Endometrial microvascular endothelial cells (primary cell): Measurements from ENCODE around the gene NSUN5. TPM values are rescaled to one million over a fixed set of nuclear protein-coding genes. Genes with fewer than 3 reads are reported as not detected.
"Not testable (repeated sequence)": the region's sequence is repeated elsewhere in the genome, so short reads cannot be mapped to it uniquely, and the experiment has no call there.

Experiments
- in situ Hi-C: cut with HindIII; loops from 2 replicates; pipeline ENCODE4 v1.10.0; 2017; ENCODE audit warnings: low sequenced_read_pairs, low pct_unique_long_range_greater_than_20kb; ENCODE audit errors: inconsistent ontology term
- total RNA-seq: library from RNA; depleted of rRNA; stranded (reverse); fragments of >200 nt; gene quantifications from one replicate; pipeline ENCODE4 v1.2.3, GENCODE V29; 2015; ENCODE audit errors: inconsistent ontology term

Gene NSUN5
- total RNA-seq, 1 donor from 2014 or later = 14.6 TPM

DNA sequence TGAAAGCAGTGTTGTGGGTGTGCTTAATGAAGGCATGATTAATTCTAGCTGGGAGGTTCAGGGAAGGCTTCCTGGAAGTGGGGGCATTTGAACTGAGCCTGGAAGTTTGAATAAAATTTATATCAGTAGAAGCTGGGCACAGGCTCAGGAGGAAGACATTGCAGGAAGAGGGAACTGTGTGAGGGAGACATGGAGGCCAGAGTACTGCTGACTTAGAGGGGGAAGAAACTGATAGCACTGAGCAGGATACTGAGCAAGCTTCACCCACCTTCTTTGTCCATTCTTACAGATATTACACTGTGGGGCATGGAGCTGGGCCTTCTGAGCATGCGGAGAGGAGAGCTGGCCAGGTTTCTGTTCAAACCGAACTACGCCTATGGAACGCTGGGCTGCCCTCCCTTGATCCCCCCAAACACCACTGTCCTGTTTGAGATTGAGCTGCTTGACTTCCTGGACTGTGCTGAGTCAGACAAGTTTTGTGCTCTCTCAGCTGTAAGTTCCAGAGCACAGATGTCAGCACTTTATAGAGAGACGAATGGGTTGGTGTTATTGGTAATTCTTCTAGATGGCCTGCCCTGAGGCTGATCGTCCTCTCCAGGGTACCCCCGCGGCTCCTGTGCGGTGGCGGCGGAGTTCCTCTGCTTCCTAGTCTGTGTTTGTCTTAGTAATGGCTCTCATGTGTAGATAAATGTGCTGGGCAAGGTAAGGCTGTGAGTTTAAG lies 21.4 kb upstream of the NSUN5 start:
- in situ Hi-C loops = no loop called here

DNA sequence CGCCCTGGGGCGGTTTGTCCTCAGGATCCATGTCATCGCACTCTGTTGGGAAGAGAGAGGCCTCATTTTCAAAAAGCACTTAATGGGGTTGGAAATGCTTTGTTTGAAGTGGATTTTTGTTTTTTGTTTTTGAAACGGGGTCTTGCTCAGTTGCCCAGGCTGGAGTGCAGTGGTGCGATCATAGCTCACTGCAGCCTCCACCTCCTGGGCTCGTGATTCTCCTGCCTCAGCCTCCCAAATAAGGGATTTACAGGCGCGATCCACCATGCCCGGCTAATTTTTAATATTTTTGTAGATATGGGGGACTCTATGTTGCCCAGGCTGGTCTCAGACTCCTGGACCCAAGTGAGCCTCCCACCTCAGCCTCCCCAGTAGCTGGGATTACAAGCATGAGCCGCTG lies 20.1 kb upstream of the NSUN5 start:
- in situ Hi-C loops = no loop called here

GRCh38 chr7:73327922-73328321 lies 19.3 kb upstream of the NSUN5 start, which contains the start of the genes FKBP6 and TRIM50:
TSS of gene FKBP6 (plus strand) at chr7:73328161. CDS start at chr7:73328429, 268 bp downstream.
TSS of gene TRIM50 (minus strand) at chr7:73328082. CDS start at chr7:73324787, 3,295 bp downstream.
- in situ Hi-C loops = not testable (repeated sequence)

- in situ Hi-C loops = not testable (repeated sequence)
Observed at GRCh38 chr7:73327449-73327848, 18.8 kb upstream of the NSUN5 start.

DNA sequence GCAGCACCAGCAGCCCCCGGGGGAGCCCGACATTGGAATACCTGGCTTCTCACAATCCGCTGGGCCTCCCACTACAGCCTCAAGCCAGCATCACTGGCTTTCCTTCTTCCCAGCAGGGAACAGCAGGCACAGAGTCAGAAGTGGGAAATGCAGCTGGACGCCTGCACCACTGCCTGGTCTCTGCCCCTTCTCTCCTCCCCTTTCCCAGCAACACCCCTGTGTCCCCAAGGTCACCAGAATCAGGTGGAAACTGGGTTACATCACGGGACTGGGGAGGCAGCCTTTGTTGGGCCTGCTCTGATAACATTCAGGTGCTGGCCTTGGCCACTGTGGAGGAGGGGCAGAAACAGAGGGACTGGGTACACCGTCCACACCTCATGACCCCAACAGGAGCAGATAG lies 16.8 kb upstream of the NSUN5 start:
- in situ Hi-C loops = not testable (repeated sequence)

- in situ Hi-C loops = not testable (repeated sequence)
Observed at GRCh38 chr7:73324081-73324845, 15.6 kb upstream of the NSUN5 start.

DNA sequence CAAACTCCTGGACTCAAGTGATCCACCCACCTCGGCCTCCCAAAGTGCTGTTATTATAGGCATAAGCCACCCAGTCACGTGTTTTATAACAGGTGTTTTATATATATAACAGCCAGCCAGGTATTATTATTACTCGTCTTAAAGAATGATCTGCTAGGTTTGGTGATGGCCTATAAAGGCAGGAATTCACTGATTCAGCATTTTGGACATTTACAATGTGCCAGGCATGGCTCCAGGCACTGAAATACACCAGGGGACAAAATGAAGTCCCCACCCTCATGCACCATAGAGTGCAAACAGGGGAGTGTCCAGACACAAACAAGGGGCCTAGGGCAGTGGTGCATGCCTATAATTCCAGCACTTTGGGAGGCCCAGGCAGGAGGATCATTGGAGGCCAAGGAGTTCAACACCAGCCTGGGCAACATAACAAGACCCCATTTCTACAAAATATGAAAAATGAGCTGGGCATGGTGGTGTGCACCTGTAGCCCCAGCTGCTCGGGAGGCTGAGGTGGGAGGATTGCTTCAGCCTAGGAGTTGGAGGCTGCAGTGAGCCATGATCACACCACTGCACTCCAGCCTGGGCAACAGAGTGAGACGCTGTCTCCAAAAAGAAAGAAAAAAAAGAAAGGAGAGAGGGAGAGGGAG lies 14.9 kb upstream of the NSUN5 start:
- in situ Hi-C loops = not testable (repeated sequence)

DNA sequence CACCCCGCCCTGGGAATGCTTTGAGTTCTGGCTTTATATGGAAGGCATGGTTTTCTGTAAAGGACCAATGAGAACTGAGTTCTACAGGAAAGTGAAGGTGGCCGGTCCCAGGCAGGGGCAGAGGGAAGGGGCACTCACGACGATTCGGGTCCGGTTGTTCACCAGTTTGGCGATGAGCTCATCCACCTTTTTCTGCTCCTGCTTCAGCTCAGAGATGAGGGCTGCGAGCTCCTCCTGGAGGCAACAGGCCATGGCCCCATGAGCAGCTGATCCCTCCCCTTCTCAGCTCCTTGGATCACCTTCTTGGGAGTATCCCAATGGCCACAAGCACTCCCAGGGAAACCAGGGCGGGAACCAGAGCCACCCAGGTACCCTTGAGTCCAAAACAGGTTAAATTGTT lies 11.4 kb upstream of the NSUN5 start:
- in situ Hi-C loops = not testable (repeated sequence)

DNA sequence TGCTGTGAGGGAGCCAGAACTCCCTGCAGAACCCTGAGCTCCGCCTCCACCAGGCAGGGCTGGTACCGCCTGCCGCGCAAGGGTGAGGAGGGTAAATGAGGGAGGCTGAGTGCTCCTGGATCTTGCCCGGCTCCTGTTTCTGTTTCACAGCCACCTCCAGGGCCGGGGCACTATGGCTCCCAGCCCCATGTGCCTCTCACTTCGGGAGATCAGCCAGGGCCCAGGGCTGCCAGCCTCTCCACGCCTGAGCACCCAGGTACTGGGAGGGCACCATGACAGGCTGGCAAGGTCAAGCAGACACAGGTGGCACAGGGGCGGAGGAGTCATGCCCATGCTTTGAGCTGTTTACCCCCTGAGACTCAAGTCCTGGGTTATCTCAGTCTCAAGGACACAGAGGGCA lies 10.9 kb upstream of the NSUN5 start:
- in situ Hi-C loops = not testable (repeated sequence)

- in situ Hi-C loops = not testable (repeated sequence)
Observed at GRCh38 chr7:73318656-73319204, 10.1 kb upstream of the NSUN5 start.

- in situ Hi-C loops = no loop called here
Observed at GRCh38 chr7:73316521-73316920, 7.9 kb upstream of the NSUN5 start.

DNA sequence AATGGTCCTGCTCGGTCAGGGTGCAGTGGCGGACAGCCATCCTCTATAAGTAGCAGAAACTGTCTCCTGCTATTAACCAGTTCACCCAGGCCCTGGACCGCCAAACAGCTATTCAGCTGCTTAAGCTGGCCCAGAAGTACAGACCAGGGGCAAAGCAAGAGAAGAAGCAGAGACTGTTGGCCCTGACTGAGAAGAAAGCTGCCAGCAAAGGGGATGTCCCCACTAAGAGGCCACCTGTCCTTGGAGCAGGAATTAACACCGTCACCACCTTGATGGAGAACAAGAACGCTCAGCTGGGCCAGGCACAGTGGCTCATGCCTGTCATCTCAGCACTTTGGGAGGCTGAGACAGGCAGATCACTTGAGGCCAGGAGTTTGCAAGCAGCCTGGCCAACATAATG lies 5.6 kb upstream of the NSUN5 start:
- in situ Hi-C loops = no loop called here

DNA sequence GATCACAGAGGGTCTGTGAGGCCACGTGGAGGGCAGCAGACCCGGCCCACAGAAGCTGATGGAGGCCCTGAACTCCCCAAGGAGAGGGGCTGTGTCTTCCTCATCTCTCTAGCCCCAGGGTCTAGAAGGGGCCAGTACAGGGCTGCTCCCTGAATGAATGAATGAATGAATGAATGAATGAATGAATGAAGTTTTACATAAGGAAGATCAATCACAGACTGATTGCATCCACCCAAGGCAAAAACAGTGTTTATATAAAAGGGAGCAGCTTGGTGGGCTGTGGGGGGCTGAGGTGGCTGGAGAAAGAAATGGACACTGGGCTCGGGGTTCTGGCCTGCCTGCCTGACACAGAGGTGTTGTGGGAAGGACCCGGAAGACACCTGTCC lies 4.9 kb upstream of the NSUN5 start:
- in situ Hi-C loops = no loop called here

DNA sequence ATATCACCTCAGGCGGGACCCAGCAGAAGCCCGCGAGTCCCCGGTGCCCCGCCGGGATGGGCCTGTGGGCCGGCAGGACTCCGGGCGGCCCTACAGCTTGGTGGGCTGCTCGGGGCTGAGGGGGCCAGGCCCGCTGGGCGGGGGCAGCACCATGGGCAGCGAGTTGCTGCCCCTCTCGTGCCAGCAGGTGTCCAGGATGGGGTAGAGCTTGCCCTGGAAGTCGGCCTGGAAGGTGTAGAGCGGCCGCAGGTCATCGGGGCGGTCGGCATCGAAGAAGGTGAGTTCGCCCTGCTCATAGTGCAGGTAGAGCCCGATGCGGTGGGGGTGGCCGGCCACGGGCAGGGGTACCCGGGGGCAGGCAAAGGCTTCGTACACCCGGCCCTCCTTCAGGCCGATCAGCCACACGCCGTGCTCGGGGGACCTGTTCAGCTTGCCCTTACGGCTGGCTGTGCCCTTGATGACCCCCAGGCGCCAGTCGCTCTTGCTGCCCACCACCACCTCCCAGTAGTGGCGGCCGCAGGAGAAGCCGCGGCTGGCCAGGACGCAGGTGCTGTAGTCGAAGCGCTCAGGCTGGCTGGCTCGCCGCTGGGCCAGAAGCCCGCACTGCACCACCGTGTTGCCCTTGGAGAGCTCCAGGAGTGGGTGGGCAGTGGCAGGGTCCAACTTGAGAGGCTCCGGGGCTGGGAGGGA lies 4.3 kb upstream of the NSUN5 start:
- in situ Hi-C loops = no loop called here

DNA sequence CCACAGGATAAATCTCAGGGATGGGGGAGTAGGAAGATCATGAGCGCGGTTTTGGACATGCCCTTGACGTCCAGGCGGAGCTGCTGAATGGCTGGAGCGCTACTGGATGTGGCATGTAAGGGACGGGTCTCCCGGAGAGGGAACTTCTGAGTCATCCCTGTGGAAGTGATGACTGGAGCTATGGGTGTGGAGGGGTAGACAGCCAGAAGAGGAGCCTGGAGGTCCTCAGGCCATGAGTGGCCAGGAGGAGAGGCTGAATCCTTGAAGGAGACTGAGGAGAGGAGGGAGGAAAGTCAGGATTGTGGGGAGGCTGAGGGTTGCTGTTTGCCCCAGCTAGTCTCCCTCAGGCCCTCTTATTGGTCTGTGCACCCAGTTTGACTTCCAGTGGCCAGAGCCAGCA lies 2.8 kb upstream of the NSUN5 start:
- in situ Hi-C loops = not testable (repeated sequence)

GRCh38 chr7:73308074-73308664 lies 457 bp downstream of the NSUN5 start:
- in situ Hi-C loops = no loop called here

- in situ Hi-C loops = no loop called here
Observed at GRCh38 chr7:73307436-73307835, 1.2 kb downstream of the NSUN5 start.

GRCh38 chr7:73304612-73305387 lies 3.8 kb downstream of the NSUN5 start:
- in situ Hi-C loops = not testable (repeated sequence)
